Thyroid gland (tissue), 4 donors: ENCODE measurements around the gene KIF1C.

Source experiments
- CTCF ChIP-seq, 6 experiments: fragments of 200-600 bp in 3 of 6; fragments of 450-650 bp in 3 of 6; sonication (generic) in 3 of 6; IDR thresholded peaks; one replicate each; pipeline ENCODE4 v1.5.1; 2016 to 2019; ENCODE audit warnings: antibody characterized with exemption in 6 of 6, mild to moderate bottlenecking in 2 of 6, inconsistent platforms in 1 of 6, moderate library complexity in 1 of 6
- POLR2A ChIP-seq, 2 donors: fragments of 450-650 bp; IDR thresholded peaks; one replicate each; pipeline ENCODE4 v1.6.1; 2017; ENCODE audit warnings: antibody characterized with exemption in 2 of 2, mild to moderate bottlenecking in 2 of 2, moderate library complexity in 1 of 2

- no peak for TF ChIP-seq CTCF (IDR thresholded peaks at IDR 0.05)
- no peak for TF ChIP-seq POLR2A (IDR thresholded peaks at IDR 0.05)
Observed at GRCh38 chr17:5027299-5027698, 29.5 kb downstream of the KIF1C start.
